ENCODE results near the gene OGDH. TPM values are rescaled to one million over a fixed set of nuclear protein-coding genes. Genes with fewer than 3 reads are reported as not detected.
A peak's percentile ranks its signal among the peaks of the same experiment; 100 is the strongest.

Gene OGDH
- total and polyA plus RNA-seq, 3 donors from 2014 or later, result 82.4 to 95.1 (median 87.0) TPM

DNA sequence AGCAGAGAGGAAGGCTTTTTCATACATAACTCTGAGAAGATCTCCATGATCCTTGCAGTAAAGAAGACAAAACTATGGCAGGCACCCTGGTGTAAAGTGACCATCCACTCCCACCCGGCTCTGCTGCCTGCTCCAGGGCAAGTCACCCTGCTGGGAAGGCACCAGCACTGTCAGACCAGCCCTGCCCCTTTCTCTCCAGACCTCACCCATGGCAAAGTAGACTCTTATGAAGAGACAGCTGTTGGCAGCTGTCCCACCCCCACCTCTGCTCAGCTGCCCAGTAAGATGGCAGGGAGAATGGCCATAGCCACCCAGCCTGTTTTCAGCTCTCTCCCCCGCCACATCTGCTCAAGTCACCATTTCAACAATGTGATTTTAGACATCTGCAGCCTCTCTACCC is 133.6 kb downstream of the OGDH start:
- H3K4me1 ChIP-seq, result no peaks in the 10 kb centered on the region
- WGBS, 2 donors, result 92 to 94% methylated on average over 2 of the region's 2 CpGs

DNA sequence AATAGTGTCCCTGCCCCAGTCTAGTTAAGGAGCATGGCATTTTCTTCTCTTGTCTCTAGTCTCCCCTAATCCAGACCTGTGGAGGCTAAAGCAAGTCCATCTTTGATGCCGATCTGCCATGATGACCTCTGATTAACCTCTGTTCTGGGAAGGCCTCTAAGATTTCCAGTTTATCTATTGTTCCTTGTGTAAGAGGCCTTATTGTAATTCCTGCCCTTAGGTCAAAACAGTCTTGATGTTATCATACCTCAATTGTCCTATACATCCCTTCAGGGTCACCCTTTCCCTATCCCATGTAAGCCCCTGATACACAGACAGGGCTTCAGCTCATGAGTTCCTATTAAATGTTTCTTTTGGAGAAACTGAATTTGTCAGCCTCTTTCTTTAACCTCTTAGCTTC is 137.3 kb downstream of the OGDH start:
- intact Hi-C loops (cut with DNase I; ENCODE audit: low total_unique reads), result no loop called here
- TF ChIP-seq POLR2A (IDR thresholded peaks at IDR 0.05), result no peak
- TF ChIP-seq, protein P1, sequence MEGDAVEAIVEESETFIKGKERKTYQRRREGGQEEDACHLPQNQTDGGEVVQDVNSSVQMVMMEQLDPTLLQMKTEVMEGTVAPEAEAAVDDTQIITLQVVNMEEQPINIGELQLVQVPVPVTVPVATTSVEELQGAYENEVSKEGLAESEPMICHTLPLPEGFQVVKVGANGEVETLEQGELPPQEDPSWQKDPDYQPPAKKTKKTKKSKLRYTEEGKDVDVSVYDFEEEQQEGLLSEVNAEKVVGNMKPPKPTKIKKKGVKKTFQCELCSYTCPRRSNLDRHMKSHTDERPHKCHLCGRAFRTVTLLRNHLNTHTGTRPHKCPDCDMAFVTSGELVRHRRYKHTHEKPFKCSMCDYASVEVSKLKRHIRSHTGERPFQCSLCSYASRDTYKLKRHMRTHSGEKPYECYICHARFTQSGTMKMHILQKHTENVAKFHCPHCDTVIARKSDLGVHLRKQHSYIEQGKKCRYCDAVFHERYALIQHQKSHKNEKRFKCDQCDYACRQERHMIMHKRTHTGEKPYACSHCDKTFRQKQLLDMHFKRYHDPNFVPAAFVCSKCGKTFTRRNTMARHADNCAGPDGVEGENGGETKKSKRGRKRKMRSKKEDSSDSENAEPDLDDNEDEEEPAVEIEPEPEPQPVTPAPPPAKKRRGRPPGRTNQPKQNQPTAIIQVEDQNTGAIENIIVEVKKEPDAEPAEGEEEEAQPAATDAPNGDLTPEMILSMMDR (IDR thresholded peaks at IDR 0.05), result no peak
- Histone ChIP-seq H3K36me3 (ENCODE audit: low read depth, missing control alignments) (no peaks in the 10 kb centered on the region), H3K27me3 (no peaks in the 10 kb centered on the region), H3K27ac (no peak overlapping the region), H3K9me3 (no peaks in the 10 kb centered on the region), H3K4me1 (no peaks in the 10 kb centered on the region), H3K4me3 (no peak overlapping the region)
- no peak for DNase-seq
- 57 to 59% methylated on average over 1 of the region's 1 CpG for WGBS, 2 donors

More for the DNA sequence above, 133.6 kb downstream of the OGDH start:
- Histone ChIP-seq H3K4me3 (no peak overlapping the region), H3K27me3 (no peaks in the 10 kb centered on the region), H3K36me3 (ENCODE audit: low read depth, missing control alignments) (no peaks in the 10 kb centered on the region), H3K9me3 (no peaks in the 10 kb centered on the region), H3K27ac (no peak overlapping the region)
- no peak for DNase-seq
- intact Hi-C loops (cut with DNase I; ENCODE audit: low total_unique reads), result no loop called here
- no peak for TF ChIP-seq POLR2A (IDR thresholded peaks at IDR 0.05)
- TF ChIP-seq, protein P1 (IDR thresholded peaks at IDR 0.05), result no peak

DNA sequence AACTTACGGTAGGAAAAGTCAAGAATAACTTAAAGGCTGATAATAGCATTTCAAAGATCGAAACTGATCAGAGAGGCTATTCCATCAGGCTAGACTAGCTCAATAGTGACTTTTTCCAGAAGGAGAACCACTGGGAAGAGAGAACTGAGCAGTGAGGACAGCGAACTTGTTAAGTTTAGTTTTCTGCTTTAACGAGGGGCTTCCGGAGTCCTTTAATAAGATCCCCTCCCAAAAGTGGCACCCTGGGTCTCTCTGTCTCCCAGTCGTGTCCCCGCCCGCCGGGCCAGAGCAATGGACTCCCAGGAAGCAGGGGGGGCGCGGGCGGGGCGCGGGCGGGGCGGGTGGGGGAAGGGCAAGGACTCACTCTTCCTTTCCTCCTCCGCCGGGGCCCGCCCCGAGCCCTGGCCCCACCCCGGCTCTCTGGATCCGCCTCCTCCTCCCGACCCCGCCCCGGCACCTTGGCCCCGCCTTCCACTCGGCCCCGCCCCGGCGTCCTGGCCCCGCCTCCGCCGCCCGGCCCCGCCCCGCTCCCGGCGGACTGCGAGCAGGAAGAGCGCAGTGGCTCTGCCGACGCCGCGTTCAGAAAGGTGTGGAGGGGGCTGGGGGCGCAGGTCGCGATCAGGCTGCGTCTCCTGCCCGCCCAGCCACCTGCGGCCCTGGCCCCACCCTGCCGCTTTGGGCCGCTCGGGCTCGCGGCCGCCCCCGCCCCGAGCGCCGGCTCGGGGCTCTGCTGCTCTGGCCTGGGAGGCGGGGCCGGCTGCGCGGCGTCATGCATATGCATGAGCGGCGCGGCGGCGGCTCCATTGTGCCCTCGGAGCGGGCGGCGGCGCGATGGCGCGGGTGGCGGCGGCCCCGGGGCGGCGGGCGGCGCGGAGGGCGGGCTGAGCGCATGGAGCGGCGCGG is 141.9 kb downstream of the OGDH start, which contains the start of gene ZMIZ2:
Gene ZMIZ2 (plus strand): TSS at position 803 of the 903 bp plus-strand sequence. CDS start 7,403 bp downstream, outside the sequence.
- Histone ChIP-seq H3K27me3 (no peaks in the 10 kb centered on the region), H3K36me3 (ENCODE audit: low read depth, missing control alignments) (no peaks in the 10 kb centered on the region), H3K9me3 (no peaks in the 10 kb centered on the region), H3K4me3 (peak within 1 kb of the TSS; percentile 71 to 79), H3K27ac (peak within 1 kb of the TSS; percentile 82 to 96), H3K4me1 (peaks cover 21% of the 10 kb centered on the region)
- TF ChIP-seq, protein P1 (IDR thresholded peaks at IDR 0.05), result no peak
- TF ChIP-seq POLR2A (IDR thresholded peaks at IDR 0.05), result peak; percentile 11
- intact Hi-C loops (cut with DNase I; ENCODE audit: low total_unique reads), result no loop called here
- 1 to 2% methylated on average over 10 to 46 of the region's 92 CpGs for WGBS, 2 donors
- peak; percentile 94 for DNase-seq

DNA sequence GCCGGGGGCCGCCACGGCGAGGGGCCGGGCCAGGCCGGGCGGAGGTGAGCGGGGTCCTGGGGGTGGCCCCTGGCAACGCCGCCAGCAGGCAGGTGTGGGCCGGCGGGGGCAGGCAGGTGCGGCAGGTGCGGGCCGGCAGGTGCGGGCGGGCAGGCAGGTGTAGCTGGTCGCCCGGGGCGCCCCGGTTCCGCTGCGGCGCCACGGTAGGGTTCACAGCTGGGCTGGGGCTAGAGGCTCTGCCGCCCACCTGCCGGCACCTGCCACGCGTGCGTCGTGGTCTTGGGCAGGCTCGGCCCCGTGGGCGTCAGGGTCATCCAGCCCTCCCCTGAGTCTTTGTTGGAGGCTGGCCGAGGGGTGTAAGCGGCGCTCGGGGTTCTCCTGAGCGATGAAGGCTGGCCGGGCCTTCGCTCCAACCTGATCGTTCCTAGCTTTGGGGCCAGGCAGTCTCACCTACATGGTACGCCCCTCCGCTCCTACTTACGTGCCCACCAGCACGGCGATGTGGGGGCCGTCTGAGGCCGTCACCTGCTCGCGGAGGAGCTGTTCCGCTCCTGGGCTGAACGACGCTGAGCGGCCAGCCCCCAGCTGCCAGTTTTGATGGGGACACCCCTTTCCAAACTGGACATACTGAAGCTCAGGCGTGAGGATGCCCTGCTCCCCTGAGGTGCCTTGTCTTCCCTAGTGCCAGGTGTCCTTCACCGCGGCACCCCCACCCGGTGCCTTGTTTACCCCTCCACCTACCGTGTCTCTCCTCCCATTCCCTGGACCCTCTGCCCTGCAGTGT is 142.7 kb downstream of the OGDH start:
- H3K27me3 ChIP-seq, result no peaks in the 10 kb centered on the region
- intact Hi-C loops (cut with DNase I; ENCODE audit: low total_unique reads), result no loop called here
- H3K4me1 ChIP-seq, result peaks cover 21% of the 10 kb centered on the region
- H3K27ac ChIP-seq, result no peak overlapping the region
- peak; percentile 26 for DNase-seq
- TF ChIP-seq, protein P1 (IDR thresholded peaks at IDR 0.05), result no peak
- no peak for TF ChIP-seq POLR2A (IDR thresholded peaks at IDR 0.05)
- 0 to 3% methylated on average over 5 to 26 of the region's 60 CpGs for WGBS, 2 donors
- H3K9me3 ChIP-seq, result no peaks in the 10 kb centered on the region
- peak overlapping the region; percentile 71 to 79 for H3K4me3 ChIP-seq
- no peaks in the 10 kb centered on the region for H3K36me3 ChIP-seq (ENCODE audit: low read depth, missing control alignments)

All from testis (tissue), 3 donors.